DOHH2 (cell line): ENCODE data around the gene CENPP.

Source experiments
- H3F3A ChIP-seq: fragments of 200-600 bp; sonication (generic), shearing (Covaris generic); 2 replicates; pipeline ENCODE4 v1.6.0; 2016; ENCODE audit warnings: antibody characterized with exemption, mild to moderate bottlenecking; ENCODE audit not compliant: control insufficient read depth, insufficient read depth
- H3K27ac ChIP-seq: fragments of 200-600 bp; sonication (generic); 2 replicates; pipeline ENCODE4 v1.5.1; 2014; ENCODE audit warnings: low read depth, mild to moderate bottlenecking, low read length, moderate library complexity
- H3K27me3 ChIP-seq: fragments of 200-600 bp; sonication (generic); 2 replicates; pipeline ENCODE4 v1.6.1; 2014; ENCODE audit warnings: mild to moderate bottlenecking, low read length, mixed read lengths; ENCODE audit not compliant: control insufficient read depth
- H3K36me3 ChIP-seq: fragments of 200-600 bp; sonication (generic); 2 replicates; pipeline ENCODE4 v1.6.1; 2014; ENCODE audit warnings: mild to moderate bottlenecking, low read length, moderate library complexity, mixed read lengths; ENCODE audit not compliant: control insufficient read depth
- H3K4me1 ChIP-seq: fragments of 200-600 bp; sonication (generic); 2 replicates; pipeline ENCODE4 v1.6.1; 2014; ENCODE audit warnings: mild to moderate bottlenecking, low read length, mixed read lengths; ENCODE audit not compliant: control insufficient read depth
- H3K4me2 ChIP-seq: fragments of 200-600 bp; sonication (generic); 2 replicates; pipeline ENCODE4 v1.6.0; 2014; ENCODE audit warnings: mild to moderate bottlenecking, low read length, moderate library complexity
- H3K4me3 ChIP-seq: fragments of 200-600 bp; sonication (generic); 2 replicates; pipeline ENCODE4 v1.5.1; 2014; ENCODE audit warnings: mild to moderate bottlenecking, low read length, mixed read lengths
- H3K79me2 ChIP-seq: fragments of 200-600 bp; sonication (generic); 2 replicates; pipeline ENCODE4 v1.6.1; 2014; ENCODE audit warnings: mild to moderate bottlenecking, low read length, mixed read lengths; ENCODE audit not compliant: control insufficient read depth
- H3K9me2 ChIP-seq: fragments of 200-600 bp; sonication (generic); replicated peaks from 2 replicates; pipeline ENCODE4 v1.6.1; 2014; ENCODE audit warnings: mild to moderate bottlenecking, low read length, mixed read lengths; ENCODE audit not compliant: control insufficient read depth
- H3K9me3 ChIP-seq: fragments of 200-600 bp; sonication (generic); 2 replicates; pipeline ENCODE4 v1.6.1; 2014; ENCODE audit warnings: antibody characterized with exemption, low read length, mixed read lengths; ENCODE audit not compliant: control insufficient read depth, insufficient read depth
- H4K20me1 ChIP-seq: fragments of 200-600 bp; sonication (generic); 2 replicates; pipeline ENCODE4 v1.6.0; 2014; ENCODE audit warnings: low read depth, mild to moderate bottlenecking, antibody characterized with exemption, low read length, moderate library complexity; ENCODE audit not compliant: control insufficient read depth, insufficient read depth
- EZH2phosphoT487 ChIP-seq: fragments of 200-600 bp; sonication (generic); IDR thresholded peaks from 2 replicates; pipeline ENCODE4 v1.6.1; 2017; ENCODE audit warnings: borderline replicate concordance, mild to moderate bottlenecking, antibody characterized with exemption, low read length, moderate library complexity, mixed read lengths
- TF ChIP-seq, protein P1 (sequence below): fragments of 200-600 bp; sonication (generic); IDR thresholded peaks from one replicate; pipeline ENCODE4 v1.5.1; 2014; ENCODE audit warnings: antibody characterized with exemption, mild to moderate bottlenecking, low read depth, low read length; ENCODE audit not compliant: poor library complexity, severe bottlenecking

The CENPP gene

GRCh38 chr9:92545002-92545510, 219.3 kb downstream of the CENPP start:
- Histone ChIP-seq H3F3A (no peaks in the 10 kb centered on the region), H3K4me1 (no peaks in the 10 kb centered on the region), H3K4me2 (no peak overlapping the region), H3K27me3 (no peaks in the 10 kb centered on the region), H3K27ac (no peak overlapping the region), H3K79me2 (no peaks in the 10 kb centered on the region), H3K9me2 (no peaks in the 10 kb centered on the region), H3K4me3 (no peak overlapping the region), H3K9me3 (no peaks in the 10 kb centered on the region; the same call in 1 of the 2 replicates), H4K20me1 (no peaks in the 10 kb centered on the region), H3K36me3 (no peaks in the 10 kb centered on the region)
- TF ChIP-seq, protein P1, sequence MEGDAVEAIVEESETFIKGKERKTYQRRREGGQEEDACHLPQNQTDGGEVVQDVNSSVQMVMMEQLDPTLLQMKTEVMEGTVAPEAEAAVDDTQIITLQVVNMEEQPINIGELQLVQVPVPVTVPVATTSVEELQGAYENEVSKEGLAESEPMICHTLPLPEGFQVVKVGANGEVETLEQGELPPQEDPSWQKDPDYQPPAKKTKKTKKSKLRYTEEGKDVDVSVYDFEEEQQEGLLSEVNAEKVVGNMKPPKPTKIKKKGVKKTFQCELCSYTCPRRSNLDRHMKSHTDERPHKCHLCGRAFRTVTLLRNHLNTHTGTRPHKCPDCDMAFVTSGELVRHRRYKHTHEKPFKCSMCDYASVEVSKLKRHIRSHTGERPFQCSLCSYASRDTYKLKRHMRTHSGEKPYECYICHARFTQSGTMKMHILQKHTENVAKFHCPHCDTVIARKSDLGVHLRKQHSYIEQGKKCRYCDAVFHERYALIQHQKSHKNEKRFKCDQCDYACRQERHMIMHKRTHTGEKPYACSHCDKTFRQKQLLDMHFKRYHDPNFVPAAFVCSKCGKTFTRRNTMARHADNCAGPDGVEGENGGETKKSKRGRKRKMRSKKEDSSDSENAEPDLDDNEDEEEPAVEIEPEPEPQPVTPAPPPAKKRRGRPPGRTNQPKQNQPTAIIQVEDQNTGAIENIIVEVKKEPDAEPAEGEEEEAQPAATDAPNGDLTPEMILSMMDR: no peak

GRCh38 chr9:92547356-92547755, 221.6 kb downstream of the CENPP start:
- Histone ChIP-seq H3K79me2 (no peaks in the 10 kb centered on the region), H3K4me2 (no peak overlapping the region), H3K27ac (no peak overlapping the region), H3K27me3 (no peaks in the 10 kb centered on the region), H3K4me1 (no peaks in the 10 kb centered on the region), H3K9me2 (no peaks in the 10 kb centered on the region), H3K9me3 (no peaks in the 10 kb centered on the region; the same call in 1 of the 2 replicates), H3F3A (no peaks in the 10 kb centered on the region), H3K4me3 (no peak overlapping the region), H3K36me3 (no peaks in the 10 kb centered on the region), H4K20me1 (no peaks in the 10 kb centered on the region)
- no peak for TF ChIP-seq EZH2phosphoT487
- TF ChIP-seq, protein P1: no peak

DNA sequence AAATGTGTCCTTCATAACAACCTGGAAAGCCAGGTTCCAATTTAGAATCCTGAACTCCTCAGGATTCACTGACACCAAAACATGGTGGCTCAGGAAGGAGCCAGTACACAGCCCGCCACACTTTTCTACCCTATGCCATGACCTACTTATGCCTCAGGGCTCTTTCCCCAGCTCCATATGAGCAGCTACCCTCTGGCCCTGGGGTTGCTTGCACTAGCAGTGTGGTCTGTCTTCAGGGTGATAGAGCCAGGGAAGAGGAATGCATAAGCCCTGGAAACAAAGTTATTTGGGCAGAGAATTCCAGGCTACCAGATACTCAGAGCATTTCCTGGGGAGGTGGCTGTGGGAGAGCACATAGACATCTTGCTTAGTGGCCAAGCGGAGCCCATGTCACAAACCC, 225.0 kb downstream of the CENPP start:
- Histone ChIP-seq H3K4me1 (no peaks in the 10 kb centered on the region), H3K4me3 (no peak overlapping the region), H4K20me1 (no peaks in the 10 kb centered on the region), H3K79me2 (no peaks in the 10 kb centered on the region), H3K9me2 (no peaks in the 10 kb centered on the region), H3K9me3 (no peaks in the 10 kb centered on the region), H3F3A (no peaks in the 10 kb centered on the region), H3K4me2 (no peak overlapping the region), H3K27me3 (no peaks in the 10 kb centered on the region), H3K36me3 (no peaks in the 10 kb centered on the region), H3K27ac (no peak overlapping the region)
- no peak for TF ChIP-seq EZH2phosphoT487
- TF ChIP-seq, protein P1: no peak
